HEK293T (cell line): ENCODE measurements around the gene CD177.

Experiments
- ARNT ChIP-seq: fragments of 450-650 bp; IDR thresholded peaks from 2 replicates; pipeline ENCODE4 v1.6.1; 2017; ENCODE audit warnings: mild to moderate bottlenecking
- BHLHE40 ChIP-seq: fragments of 450-650 bp; IDR thresholded peaks from 2 replicates; pipeline ENCODE4 v1.6.1; 2016; ENCODE audit warnings: mild to moderate bottlenecking, moderate library complexity, borderline replicate concordance
- ELF4 ChIP-seq: fragments of 450-650 bp; IDR thresholded peaks from 2 replicates; pipeline ENCODE4 v1.6.1; 2017; ENCODE audit warnings: antibody characterized with exemption
- FOXA1 ChIP-seq: fragments of 450-650 bp; IDR thresholded peaks from 2 replicates; pipeline ENCODE4 v1.6.1; 2016; ENCODE audit warnings: mild to moderate bottlenecking
- FOXK2 ChIP-seq: fragments of 450-650 bp; IDR thresholded peaks from 2 replicates; pipeline ENCODE4 v1.6.1; 2016; ENCODE audit warnings: mild to moderate bottlenecking
- FOXM1 ChIP-seq: fragments of 450-650 bp; IDR thresholded peaks from 2 replicates; pipeline ENCODE4 v1.6.1; 2017; ENCODE audit warnings: mild to moderate bottlenecking, borderline replicate concordance
- HDGF ChIP-seq: fragments of 450-650 bp; IDR thresholded peaks from 2 replicates; pipeline ENCODE4 v1.6.1; 2017; ENCODE audit warnings: antibody characterized with exemption, borderline replicate concordance
- L3MBTL2 ChIP-seq: fragments of 450-650 bp; conservative IDR thresholded peaks from 2 replicates; pipeline ENCODE4 v1.6.1; 2016; ENCODE audit warnings: mild to moderate bottlenecking
- NFRKB ChIP-seq: fragments of 450-650 bp; IDR thresholded peaks from 2 replicates; pipeline ENCODE4 v1.6.1; 2016; ENCODE audit warnings: mild to moderate bottlenecking, moderate library complexity
- PKNOX1 ChIP-seq: fragments of 450-650 bp; IDR thresholded peaks from 2 replicates; pipeline ENCODE4 v1.6.1; 2016
- SP1 ChIP-seq: fragments of 450-650 bp; IDR thresholded peaks from 2 replicates; pipeline ENCODE4 v1.6.1; 2017
- SUZ12 ChIP-seq: fragments of 450-650 bp; IDR thresholded peaks from 2 replicates; pipeline ENCODE4 v1.6.1; 2016; ENCODE audit warnings: mild to moderate bottlenecking
- TARDBP ChIP-seq: fragments of 450-650 bp; IDR thresholded peaks from 2 replicates; pipeline ENCODE4 v1.6.1; 2016

GRCh38 chr19:43331435-43332010, 22.0 kb upstream of the CD177 start:
- no peak for TF ChIP-seq FOXA1
- TF ChIP-seq L3MBTL2, result no peak
- no peak for TF ChIP-seq TARDBP
- TF ChIP-seq NFRKB, result no peak
- TF ChIP-seq ELF4, result no peak
- TF ChIP-seq FOXK2, result no peak
- no peak for TF ChIP-seq BHLHE40
- no peak for TF ChIP-seq ARNT
- no peak for TF ChIP-seq FOXM1
- no peak for TF ChIP-seq SP1
- TF ChIP-seq HDGF, result no peak
- no peak for TF ChIP-seq SUZ12
- no peak for TF ChIP-seq PKNOX1
